Breast epithelium (tissue), 3 donors: ENCODE measurements around the gene CENPP.

Source experiments
- POLR2A ChIP-seq: fragments of 450-650 bp; IDR thresholded peaks from one replicate; pipeline ENCODE4 v1.6.1; 2016; ENCODE audit warnings: antibody characterized with exemption, mild to moderate bottlenecking, moderate library complexity
- POLR2AphosphoS5 ChIP-seq, 3 donors: sonication (generic); formaldehyde crosslinking; IDR thresholded peaks; one replicate each; pipeline ENCODE4 v1.6.1; 2017; ENCODE audit warnings: antibody characterized with exemption in 3 of 3
- TF ChIP-seq, protein P1 (sequence below), 3 donors: fragments of 450-650 bp; IDR thresholded peaks; one replicate each; pipeline ENCODE4 v1.5.1; 2016 to 2017; ENCODE audit warnings: antibody characterized with exemption in 3 of 3, mild to moderate bottlenecking in 3 of 3, moderate library complexity in 3 of 3

DNA sequence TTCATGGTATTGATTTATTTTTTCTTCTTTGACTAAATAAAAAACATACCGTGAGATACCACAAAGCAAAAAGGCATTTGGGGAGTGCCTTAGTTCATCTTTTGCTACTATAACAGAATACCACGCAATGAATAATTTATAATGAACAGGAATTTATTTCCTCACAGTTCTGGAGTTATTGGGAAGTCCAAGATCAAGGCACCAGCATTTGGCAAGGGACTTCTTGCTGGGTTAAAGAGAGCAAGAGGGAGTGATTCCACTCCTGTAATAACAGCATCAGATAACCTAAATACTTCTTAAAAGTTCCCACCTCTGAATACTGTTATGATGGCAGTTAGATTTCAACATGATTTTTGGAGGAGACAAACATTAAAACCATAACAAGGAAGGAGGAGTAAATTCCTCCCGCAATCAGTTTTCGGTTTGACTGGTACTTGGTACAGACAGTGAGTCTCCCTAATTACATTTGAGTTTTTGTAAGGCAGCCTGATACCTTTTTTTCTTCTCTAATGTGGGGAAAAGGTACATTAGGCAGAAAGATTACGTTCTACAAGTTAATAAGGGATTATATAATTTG, 107.3 kb downstream of the CENPP start:
- TF ChIP-seq POLR2A (no peak), POLR2AphosphoS5 (IDR thresholded peaks at IDR 0.05) (no peak)
- TF ChIP-seq, protein P1, sequence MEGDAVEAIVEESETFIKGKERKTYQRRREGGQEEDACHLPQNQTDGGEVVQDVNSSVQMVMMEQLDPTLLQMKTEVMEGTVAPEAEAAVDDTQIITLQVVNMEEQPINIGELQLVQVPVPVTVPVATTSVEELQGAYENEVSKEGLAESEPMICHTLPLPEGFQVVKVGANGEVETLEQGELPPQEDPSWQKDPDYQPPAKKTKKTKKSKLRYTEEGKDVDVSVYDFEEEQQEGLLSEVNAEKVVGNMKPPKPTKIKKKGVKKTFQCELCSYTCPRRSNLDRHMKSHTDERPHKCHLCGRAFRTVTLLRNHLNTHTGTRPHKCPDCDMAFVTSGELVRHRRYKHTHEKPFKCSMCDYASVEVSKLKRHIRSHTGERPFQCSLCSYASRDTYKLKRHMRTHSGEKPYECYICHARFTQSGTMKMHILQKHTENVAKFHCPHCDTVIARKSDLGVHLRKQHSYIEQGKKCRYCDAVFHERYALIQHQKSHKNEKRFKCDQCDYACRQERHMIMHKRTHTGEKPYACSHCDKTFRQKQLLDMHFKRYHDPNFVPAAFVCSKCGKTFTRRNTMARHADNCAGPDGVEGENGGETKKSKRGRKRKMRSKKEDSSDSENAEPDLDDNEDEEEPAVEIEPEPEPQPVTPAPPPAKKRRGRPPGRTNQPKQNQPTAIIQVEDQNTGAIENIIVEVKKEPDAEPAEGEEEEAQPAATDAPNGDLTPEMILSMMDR (IDR thresholded peaks at IDR 0.05) = no peak
